Fibroblast of skin of left biceps (primary cell): ENCODE data around the gene CDH26.

Experiments
- DNase-seq, 2 experiments: peaks; one replicate each; pipeline ENCODE4 v3.0.0-alpha.2; 2013; ENCODE audit warnings: low read depth in 2 of 2

CDH26 gene

DNA sequence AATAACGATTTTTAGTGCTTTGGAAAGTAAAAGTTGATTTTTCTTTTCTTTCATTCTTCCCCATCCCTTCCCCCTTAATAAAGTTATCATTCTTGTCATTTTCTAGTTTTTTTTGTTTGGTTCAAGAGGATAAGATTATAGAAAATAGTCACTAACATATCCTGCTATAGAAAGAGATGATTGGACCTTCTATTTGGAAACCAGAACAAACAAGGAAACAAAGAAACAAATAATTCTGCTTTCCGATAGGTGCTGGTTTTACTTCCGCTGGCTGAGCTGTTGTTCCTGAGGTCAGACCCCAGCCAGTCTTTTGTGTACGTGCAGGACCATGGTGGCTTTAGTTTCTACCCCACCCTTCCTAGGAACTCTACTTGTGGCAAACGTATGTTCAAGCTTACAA, at the start of gene CDH26:
Gene CDH26, plus strand, starts transcription at position 301 of the 400 bp plus-strand sequence. CDS start 304 bp downstream, outside the sequence.
- DNase-seq = no peak

DNA sequence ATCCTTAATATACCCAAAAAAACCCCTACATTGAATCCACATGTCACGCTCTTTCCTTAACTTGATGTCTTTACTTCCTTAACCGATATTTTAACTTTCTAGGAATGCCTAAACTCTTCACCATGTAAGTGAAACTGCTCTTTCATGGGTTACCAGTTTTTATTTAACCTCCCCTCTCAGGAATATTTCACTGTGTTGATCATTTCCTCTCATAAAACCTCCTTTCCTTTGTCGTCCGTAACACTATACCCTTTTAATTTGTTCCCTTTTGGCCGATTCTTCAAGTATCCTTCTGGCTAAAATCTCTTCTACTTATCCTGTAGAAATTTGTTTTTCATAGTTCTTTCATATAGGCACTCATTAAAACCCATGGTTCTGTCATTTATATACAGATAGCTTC, 49.4 kb upstream of the CDH26 start:
- no peak for DNase-seq

DNA sequence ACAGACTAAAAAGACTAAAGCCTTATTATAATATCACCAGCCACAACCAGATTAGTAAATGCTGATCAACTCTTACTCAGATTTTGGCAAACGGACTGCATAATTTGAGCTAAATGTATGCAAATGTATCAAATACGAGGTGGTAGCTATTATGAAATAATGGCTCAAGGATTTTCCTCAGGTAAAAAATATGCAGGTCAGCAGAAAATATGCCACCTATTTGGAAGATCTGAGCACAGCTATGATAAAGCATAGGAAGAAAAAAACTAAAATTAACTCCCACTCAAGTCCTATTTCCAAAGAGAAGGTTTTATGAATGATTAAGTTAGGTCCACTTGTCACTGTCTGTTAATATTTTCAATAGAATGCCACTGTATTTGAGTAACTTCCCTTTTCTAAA, 47.2 kb upstream of the CDH26 start:
- DNase-seq = no peak

DNA sequence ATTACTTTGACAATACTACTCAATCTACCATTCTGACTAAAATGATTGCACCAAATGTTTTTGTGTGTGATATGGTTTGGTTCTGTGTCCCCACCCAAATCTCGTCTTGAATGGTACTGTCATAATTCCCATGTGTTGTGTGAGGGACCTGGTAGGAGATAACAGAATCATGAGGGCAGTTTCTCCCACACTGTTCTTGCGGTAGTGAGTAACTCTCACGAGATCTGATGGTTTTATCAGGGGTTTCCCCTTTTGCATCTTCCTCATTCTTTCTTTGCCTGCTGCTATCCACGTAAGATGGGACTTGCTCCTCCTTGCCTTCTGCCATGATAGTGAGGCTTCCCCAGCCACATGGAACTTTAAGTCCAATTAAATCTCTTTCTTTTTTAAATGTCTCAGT, 45.6 kb upstream of the CDH26 start:
- no peak for DNase-seq

DNA sequence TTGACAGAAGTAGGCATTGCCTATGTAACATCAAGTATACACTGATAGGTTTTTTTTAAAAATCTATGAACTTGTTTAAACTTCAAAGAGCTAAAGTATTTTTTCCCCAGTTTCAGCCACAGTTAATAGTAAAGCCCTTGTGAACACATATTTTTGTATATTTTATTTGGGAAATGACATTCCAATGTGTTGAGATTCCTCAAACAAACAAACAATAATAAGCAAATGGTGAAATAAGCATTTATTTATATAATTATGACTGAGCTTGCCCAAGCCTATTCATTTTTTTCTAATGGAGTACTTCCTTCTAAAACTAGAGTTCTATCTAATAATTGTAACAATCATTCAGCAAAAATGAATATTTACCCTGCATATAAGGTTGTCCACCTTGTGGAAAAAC, 37.3 kb upstream of the CDH26 start:
- DNase-seq = no peak

DNA sequence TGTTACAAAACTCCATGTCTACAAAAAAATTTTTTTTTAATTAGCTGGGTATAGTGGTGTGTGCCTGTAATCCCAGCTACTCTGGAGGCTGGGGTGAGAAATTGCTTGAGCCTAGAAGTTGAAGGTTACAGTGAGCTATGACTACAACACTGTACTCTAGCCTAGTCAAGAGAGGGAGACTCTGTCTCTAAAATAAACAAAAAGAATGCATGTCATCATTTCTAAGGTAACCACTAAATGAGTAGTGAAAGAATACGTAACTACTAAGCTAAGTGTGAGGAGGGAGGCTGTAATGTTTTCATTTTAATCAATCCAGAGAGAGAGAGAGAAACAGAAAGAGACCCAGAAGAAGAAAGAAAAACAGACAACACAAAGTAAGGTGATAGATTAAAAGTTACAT, 34.7 kb upstream of the CDH26 start:
- no peak for DNase-seq

DNA sequence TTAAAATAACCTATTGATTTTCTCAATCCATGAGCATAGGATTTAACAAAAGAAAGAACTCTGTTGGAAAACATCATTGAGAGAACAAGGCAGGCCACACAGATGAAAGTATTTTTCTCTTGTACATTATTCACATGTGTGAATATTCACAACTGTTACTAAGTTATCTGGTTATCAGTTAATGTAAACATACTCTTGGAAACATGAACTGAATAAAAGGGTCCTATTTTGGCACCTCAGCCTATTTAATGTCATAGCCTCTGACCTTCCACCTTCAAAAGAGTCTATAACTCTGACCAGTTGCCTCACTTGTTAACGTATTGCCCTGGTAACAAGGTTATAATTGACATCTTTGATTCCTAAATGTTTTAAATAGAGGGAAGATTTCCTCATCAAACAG, 32.9 kb upstream of the CDH26 start:
- no peak for DNase-seq

DNA sequence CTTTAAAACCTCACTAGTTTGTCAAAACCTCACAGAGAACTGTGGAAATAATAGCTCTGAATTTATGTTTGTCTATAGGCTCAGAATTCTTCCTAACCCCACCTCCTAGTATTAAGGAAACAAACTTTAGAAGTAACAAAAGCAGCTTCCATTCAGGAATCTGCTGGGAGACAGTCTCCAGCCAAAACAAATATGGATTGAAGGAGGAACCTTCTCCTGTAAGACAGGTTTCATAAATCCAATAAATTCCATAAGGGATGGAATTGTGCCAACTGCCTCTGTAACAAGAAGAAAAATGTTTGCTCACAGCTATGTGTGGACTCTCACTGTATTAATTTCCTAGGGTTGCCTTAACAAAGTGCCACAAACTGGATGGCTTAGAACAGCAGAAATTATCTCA, 32.3 kb upstream of the CDH26 start:
- DNase-seq = no peak

DNA sequence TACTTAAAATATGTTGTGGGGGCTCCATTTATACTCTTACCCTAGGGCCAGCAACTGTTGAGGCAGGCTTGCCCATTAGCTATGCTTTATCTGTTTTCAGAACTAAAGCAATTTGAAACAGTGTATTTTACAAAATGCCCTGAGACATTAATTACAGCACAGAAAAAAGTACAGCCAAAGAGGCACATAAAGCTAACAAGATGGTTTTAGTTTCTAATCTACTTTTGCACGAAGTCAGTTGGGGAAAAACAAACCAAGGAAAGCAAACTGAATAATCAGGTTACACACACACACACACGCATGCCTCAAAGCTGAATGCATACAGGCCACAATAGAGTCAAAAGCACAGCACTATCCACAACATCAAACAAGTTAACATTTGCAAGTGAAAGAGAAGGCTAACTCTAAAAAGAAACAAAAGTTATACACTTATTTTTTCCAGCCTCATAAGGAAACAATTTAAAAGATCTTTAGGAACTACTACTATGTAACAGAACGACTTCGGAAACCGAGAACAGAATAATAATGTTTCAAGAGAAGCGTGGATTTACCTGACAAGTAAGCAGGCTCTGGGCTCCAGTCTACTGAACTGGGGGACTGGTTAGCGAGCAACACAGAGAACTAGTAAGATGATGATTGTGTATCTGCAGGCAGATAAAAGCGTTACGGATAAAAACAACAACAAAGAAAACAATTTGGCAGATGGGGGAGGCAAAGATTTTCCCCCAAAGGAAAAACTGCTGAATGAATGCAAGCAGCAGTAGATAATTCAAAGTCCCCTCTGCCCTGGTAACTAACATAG, 26.5 kb upstream of the CDH26 start:
- DNase-seq = no peak

DNA sequence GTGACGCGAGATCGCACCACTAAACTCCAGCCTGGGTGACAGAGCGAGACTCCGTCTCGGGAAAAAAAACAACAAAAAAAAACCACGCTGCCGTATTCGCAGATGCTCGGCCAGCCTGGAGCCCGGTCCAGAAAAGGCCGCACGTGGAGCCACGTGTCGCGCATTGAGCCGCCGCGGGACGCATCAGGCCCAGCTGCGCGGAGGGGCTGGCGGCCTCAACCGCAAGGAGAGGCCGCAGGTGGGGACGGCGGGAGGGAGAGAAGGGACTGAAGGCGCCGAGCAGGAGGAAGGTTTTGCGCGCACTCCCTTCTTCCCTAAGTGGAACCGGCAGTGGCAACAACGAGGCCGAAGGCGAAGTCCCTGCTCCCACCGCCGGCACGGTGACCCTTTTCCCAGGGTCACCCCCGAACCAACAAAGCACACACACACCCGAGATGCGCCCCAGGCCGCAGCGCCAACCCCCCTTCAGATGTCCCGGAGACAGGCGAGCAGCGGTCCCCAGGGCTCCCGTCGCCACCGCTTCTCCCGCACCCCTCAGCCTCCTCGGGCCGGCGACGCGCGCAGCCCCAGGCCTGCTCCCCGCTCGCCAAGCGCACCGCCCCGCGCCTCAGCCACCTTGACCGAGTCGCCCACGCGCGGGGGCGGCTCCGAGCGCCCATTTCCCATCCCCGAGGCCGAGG, 25.5 kb upstream of the CDH26 start:
- no peak for DNase-seq

DNA sequence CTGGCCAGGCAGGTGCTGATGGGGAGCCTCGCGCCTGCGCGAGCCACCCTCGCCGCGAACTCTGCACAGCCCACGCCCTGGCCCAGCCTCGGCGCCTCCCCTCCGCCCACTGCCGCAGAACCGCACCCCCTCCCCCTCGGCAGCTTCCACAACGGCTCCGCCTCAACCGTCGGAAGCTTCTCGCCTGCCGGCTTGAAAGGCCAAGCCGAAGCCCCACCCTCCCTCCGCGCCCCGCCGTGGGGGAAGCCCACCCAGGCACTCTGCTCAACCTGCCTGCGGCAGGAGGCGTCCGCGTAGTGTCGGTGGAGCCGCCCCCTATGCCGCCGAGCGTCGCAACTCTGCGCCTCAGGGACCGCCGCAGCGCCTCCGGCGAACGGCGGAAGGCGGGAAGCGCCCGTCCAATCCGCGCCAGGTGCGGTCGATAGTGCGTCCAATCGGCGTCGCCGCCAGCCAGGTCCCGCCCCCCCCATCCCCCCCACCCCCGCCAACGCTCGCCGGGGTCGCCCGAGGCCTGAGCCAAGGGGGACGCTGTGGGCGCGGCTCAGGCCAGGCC, 24.9 kb upstream of the CDH26 start, which contains the start of gene SYCP2:
Gene SYCP2, minus strand, starts transcription at position 342 of the 553 bp plus-strand sequence. CDS start 11,224 bp downstream, outside the sequence.
- DNase-seq = no peak

DNA sequence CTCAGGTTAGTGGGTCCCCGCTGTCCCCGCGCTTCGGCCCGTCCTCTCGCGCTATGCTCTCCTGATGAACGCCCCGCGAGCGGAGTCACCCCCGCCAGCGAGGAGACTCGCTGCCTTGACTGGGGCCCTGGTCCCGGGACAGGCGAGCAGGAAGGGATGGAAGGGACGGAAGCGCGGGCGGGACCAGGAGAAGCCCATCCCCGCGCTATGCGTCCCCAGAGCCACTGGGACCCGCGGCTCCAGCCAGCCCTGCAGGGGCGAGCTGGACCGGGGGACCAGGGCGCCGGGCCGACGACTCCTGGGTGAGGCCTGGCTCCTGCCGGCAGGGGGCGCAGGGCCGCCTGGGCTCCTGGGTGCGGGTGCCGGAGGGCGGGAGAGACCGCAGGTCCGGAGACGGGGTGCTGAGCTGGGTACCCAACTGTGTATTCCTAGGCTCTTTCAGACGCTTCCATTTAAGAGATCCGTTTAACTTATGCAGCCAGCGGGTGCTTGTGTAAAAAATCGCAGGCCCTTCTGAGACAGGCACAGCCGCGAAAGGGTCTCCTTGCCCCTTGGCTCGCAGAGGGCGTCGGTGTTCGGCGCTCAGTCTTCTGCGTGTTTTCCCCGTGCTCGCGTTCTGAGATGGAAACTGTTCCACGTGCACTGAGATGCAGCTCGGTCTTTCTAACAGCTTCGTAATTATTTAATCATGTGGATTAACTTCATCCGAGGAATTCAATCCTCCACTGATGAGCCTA, 24.2 kb upstream of the CDH26 start:
- peak in 1 of 2 experiments; percentile 27 for DNase-seq

DNA sequence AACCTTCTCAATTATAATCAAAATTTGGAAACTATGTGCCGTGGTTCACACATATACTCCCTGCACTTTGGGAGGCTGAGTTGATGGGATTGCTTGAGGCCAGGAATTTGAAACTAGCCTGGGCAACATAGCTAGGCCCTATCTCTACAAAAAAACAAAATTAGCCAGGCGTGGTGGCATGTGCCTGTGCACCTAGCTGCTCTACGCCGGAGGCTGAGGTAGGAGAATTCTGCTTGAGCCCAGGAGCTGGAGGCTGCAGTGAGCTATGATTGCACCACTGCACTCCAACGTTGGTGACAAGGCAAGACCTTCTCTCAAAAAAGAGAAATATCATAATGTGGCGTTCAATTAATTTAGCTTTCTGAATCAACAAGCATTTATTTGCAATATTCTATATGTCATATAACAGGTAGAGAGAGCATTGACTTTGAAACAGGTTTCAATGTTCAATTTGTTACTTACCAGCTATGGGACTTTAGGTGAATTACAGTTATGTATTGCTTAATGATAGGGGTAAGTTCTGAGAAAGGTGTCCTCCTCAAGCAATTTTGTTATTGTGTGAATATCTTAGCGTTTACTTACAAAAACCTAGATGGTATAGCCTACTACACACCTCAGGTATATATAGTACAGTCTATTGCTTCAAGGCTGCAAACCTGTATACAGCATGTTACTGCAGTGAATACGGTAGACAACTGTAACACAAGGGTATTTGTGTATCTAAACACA, 22.6 kb upstream of the CDH26 start:
- no peak for DNase-seq

DNA sequence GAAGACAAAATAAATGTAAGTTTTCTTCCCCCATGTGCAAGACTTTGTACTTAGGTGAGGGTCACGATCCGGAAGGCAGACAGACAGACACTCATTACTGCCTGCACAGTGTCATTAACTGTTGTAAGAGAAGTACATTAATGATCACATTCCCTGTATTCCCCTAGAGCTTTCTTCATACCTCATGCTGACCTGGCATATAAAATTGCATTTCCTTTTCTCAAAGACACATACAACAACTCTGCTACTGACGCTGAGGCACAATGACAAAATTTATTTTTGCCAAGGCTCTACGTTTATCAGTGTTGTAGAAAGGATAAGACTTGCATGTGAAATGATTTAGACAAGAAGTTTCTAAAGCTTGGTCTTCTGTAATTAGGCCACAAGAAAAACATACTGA, 21.8 kb upstream of the CDH26 start:
- no peak for DNase-seq

DNA sequence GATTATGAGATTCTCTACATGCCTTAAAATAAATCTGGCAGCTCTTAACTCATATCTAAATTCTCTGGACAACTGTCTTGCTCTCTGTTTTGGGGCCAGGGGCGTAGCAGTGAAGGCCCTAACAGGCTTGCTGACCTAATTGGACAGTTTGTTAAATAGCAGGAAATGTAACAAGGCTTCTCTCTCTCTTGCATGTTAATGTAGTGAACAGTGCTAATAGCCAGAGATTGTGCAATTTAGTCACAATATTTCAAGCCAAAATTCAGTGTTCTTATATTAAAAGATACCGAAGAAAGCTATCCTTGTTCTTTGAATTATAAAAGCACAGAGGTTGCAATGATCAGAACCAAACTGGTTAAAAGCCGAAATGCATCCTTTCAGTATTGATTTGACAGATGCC, 21.1 kb upstream of the CDH26 start:
- no peak for DNase-seq

DNA sequence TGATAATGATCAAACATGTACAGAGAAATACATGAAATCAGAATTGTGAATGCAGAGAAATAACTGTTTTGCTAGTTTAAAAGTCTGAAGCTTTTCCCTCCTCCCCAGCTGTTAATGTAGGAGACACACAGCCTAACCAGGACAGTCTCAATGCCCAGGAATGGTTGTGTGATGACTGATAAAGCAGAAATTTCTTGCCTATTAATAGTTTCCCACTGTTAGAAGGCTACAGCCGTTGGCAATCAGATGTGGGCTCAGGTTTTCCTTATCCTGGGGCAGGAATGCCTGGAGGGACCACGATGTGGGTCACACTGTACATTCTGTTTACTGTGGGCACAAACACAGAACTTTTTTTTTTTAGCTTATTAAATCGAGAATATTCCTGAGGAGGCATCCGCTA, 20.0 kb upstream of the CDH26 start:
- DNase-seq = no peak

DNA sequence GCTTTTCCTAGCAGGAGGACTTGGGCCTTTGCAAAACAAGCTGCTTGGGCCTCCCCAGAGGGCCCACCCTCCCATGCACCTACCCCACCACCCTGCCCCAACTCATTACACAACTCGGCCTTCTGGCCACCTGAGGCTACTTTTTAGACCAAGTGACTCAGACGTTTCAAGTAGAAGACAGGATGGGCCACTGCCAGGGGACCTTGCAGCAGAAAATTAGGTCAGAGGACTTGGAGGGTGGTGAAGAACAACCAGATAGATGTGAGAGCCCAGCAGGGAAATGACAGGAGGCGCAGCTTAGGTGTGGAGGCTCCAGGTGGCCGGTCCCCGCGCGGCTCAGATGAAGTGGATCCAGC, 19.5 kb upstream of the CDH26 start:
- DNase-seq = no peak

DNA sequence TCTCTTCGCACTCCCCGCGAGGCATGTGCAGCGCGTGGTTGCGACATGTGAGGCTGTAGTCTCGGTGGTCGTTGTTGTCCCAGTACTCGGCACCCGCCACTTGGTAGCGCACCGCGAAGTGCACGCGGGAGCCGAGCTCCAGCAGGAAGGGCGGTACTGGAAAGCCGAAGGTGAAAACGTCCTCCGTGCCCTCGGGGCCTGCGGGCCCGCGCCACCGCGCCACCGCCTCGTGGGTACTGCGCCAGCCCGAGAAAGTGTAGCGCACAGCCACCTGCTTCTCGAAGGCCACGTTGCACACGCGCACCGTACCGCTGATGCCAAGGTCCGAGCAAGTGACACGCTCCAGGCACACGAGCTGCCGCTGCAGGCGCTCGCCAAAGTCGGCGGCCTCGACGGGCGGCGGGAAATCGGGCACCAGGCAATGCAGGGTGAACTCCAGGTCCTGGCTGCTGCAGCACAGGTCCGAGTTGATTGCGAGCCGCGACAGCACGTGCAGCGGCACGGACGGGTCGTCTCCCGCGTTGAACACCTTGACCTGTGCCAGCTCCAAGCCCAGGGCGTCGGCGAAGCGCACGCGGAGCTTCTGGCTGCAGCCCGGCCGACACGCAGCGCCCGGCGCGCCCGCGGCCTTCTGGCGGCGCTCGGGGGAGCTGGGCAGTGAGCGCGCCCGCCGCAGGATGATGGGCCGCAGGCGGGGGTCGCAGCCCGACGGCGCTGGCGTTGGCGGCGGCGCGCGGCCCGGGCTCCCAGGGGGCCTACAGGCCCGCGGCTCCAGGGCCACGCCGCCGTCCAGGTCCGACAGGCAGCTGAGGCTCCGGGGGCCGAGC, 19.0 kb upstream of the CDH26 start:
- DNase-seq = no peak

DNA sequence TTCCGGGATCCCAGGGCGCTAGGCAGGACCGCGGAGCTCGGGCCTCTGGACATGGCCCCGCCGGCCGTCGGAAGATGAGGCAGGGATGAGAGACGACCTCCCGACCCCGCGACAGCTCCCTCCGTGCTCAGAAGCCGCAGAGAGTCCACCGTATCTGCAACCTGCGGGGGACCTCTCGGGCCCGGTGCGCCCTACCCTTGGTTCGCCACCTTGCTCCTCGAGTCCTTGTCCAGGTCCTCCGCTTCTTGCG, 18.4 kb upstream of the CDH26 start:
- DNase-seq = no peak

DNA sequence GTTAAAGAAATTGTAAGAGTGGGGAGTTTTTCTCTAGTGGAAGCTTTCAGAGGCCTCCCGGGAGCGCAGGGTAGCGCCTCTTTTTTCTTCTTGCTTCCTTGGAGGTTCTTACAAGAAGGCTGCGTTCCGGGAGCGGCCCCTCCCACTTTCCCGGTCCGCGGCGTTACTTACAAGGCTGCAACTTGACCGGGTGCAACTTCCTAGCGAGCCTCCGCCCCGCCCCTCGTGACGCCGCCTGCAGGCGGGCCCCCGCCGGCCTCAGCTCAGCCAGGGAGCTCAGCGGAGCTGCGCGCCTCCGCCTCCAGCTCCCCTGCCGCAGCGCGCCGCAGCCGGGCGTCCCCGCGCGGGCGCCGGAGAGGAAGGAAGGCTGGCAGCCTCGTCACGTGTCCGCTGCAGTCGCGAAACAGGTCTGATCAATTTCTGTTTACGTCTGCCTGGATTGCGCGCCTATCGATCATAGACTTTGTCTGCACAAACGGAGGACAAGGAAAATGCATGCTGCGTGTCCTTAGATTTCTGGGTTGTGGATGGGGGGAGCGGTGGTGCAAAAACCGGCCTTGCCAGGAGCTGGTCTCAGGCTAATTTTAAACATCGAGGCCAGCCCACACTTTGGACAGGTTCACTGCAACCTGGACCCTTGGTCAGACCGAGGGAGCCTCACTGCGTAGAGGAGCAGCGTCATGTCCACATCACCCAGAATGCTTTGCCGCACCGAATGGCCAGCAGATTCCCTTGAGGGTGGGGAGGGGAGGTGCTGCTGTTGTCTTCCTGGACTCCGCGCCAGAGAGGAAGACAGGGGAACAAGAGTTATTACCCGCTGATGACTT, 17.9 kb upstream of the CDH26 start, which contains the start of the genes FAM217B and PPP1R3D:
Gene FAM217B, plus strand, starts transcription at position 261 of the 827 bp plus-strand sequence. CDS start 3,555 bp downstream, outside the sequence.
Gene PPP1R3D, minus strand, starts transcription at position 177 of the 827 bp plus-strand sequence. CDS start 374 bp downstream, outside the sequence.
- DNase-seq = peak; percentile 88 to 89
